ENCODE results near the gene EIF4B. TPM values are rescaled to one million over a fixed set of nuclear protein-coding genes. Genes with fewer than 3 reads are reported as not detected.

The EIF4B gene
- total and polyA plus RNA-seq, 2 of the 13 experiments (the other 11 are each of a cell fraction or from before 2014, with no cell fraction given): 416 to 548 TPM

GRCh38 chr12:53051058-53051880, 45.0 kb downstream of the EIF4B start (continued):
- no peak for TF ChIP-seq CENPX (CRISPR knock-in tag; IDR thresholded peaks at IDR 0.05)
- TF ChIP-seq NR0B2 (CRISPR knock-in tag; IDR thresholded peaks at IDR 0.05): no peak
- TF ChIP-seq NFKBIZ (CRISPR knock-in tag; IDR thresholded peaks at IDR 0.05): no peak
- no peak for TF ChIP-seq ZBTB49 (CRISPR knock-in tag; IDR thresholded peaks at IDR 0.05; ENCODE audit: borderline replicate concordance)
- TF ChIP-seq ZNF335 (CRISPR knock-in tag; IDR thresholded peaks at IDR 0.05): no peak
- no peak for TF ChIP-seq SRF (IDR thresholded peaks at IDR 0.05; ENCODE audit: low read depth, low read length)
- 0 out of 2 replicates have a peak, but pooled peaks have one; percentile 14 for TF ChIP-seq HNF1A (IDR thresholded peaks at IDR 0.05; ENCODE audit: low read depth)
- TF ChIP-seq HNF1A (CRISPR knock-in tag; IDR thresholded peaks at IDR 0.05; ENCODE audit: borderline replicate concordance): 0 out of 2 replicates have a peak, but pooled peaks have one; percentile 11
- TF ChIP-seq ZNF550 (CRISPR knock-in tag; IDR thresholded peaks at IDR 0.05; ENCODE audit: borderline replicate concordance): 0 out of 2 replicates have a peak, but pooled peaks have one; percentile 30
- no peak for TF ChIP-seq RORA (CRISPR knock-in tag; IDR thresholded peaks at IDR 0.05)
- peak; percentile 70 for TF ChIP-seq ZNF18 (CRISPR knock-in tag; IDR thresholded peaks at IDR 0.05; ENCODE audit: insufficient replicate concordance)
- no peak for TF ChIP-seq ZNF616 (CRISPR knock-in tag; IDR thresholded peaks at IDR 0.05; ENCODE audit: low read depth)
- peak; percentile 27; the same call in 1 of the 2 replicates for TF ChIP-seq GATA4 (IDR thresholded peaks at IDR 0.05; ENCODE audit: borderline replicate concordance, low read depth)
- TF ChIP-seq MAFK (conservative IDR thresholded peaks at IDR 0.05 in 1 of 2, IDR thresholded peaks at IDR 0.05 in 1 of 2; ENCODE audit: low read length in 2 of 2): no peak
- TF ChIP-seq MTA1 (CRISPR knock-in tag; IDR thresholded peaks at IDR 0.05; ENCODE audit: borderline replicate concordance): peak; percentile 87
- TF ChIP-seq ELK4 (CRISPR knock-in tag; IDR thresholded peaks at IDR 0.05; ENCODE audit: borderline replicate concordance): no peak
- TF ChIP-seq ZNF33B (CRISPR knock-in tag; IDR thresholded peaks at IDR 0.05): no peak
- no peak for TF ChIP-seq ZNF253 (CRISPR knock-in tag; IDR thresholded peaks at IDR 0.05; ENCODE audit: borderline replicate concordance)
